Activated naive CD4-positive, alpha-beta T cell treated with anti-CD3 and anti-CD28 coated beads, Interleukin-2, amount 50 U/mL, for 24 hours (primary cell): ENCODE results near the gene FCER1G.

Experiments used
- H3K27ac Mint-ChIP-seq: one replicate; pipeline ENCODE4 v1.8.0; 2021; ENCODE audit warnings: mild to moderate bottlenecking, mixed read lengths
- H3K27me3 Mint-ChIP-seq: one replicate; pipeline ENCODE4 v1.8.0; 2021; ENCODE audit warnings: mixed read lengths
- H3K36me3 Mint-ChIP-seq: one replicate; pipeline ENCODE4 v1.8.0; 2021; ENCODE audit warnings: mixed read lengths
- H3K4me1 Mint-ChIP-seq: one replicate; pipeline ENCODE4 v1.8.0; 2021; ENCODE audit warnings: mixed read lengths
- H3K4me3 Mint-ChIP-seq: one replicate; pipeline ENCODE4 v1.8.0; 2021; ENCODE audit warnings: mild to moderate bottlenecking, mixed read lengths
- H3K9me3 Mint-ChIP-seq: one replicate; pipeline ENCODE4 v1.8.0; 2021; ENCODE audit warnings: mixed read lengths

Gene FCER1G

GRCh38 chr1:161259765-161260164, 44.7 kb downstream of the FCER1G start:
- no peaks in the 10 kb centered on the region for H3K9me3 Mint-ChIP-seq
- no peak overlapping the region for H3K4me3 Mint-ChIP-seq
- H3K27me3 Mint-ChIP-seq = peaks cover 44% of the 10 kb centered on the region
- H3K4me1 Mint-ChIP-seq = peaks cover 14% of the 10 kb centered on the region
- H3K27ac Mint-ChIP-seq = no peak overlapping the region
- H3K36me3 Mint-ChIP-seq = peaks cover 7% of the 10 kb centered on the region

GRCh38 chr1:161260376-161261260, 45.5 kb downstream of the FCER1G start:
- no peaks in the 10 kb centered on the region for H3K9me3 Mint-ChIP-seq
- H3K4me1 Mint-ChIP-seq = peaks cover 14% of the 10 kb centered on the region
- H3K36me3 Mint-ChIP-seq = peaks cover 7% of the 10 kb centered on the region
- H3K4me3 Mint-ChIP-seq = no peak overlapping the region
- H3K27me3 Mint-ChIP-seq = peaks cover 46% of the 10 kb centered on the region
- H3K27ac Mint-ChIP-seq = no peak overlapping the region

GRCh38 chr1:161261261-161262235, 46.5 kb downstream of the FCER1G start:
- peaks cover 14% of the 10 kb centered on the region for H3K4me1 Mint-ChIP-seq
- H3K9me3 Mint-ChIP-seq = no peaks in the 10 kb centered on the region
- H3K27ac Mint-ChIP-seq = no peak overlapping the region
- peaks cover 46% of the 10 kb centered on the region for H3K27me3 Mint-ChIP-seq
- no peak overlapping the region for H3K4me3 Mint-ChIP-seq
- H3K36me3 Mint-ChIP-seq = peaks cover 7% of the 10 kb centered on the region

GRCh38 chr1:161265305-161265704, 50.2 kb downstream of the FCER1G start:
- Mint-ChIP-seq H3K4me1 (peaks cover 4% of the 10 kb centered on the region), H3K9me3 (no peaks in the 10 kb centered on the region), H3K4me3 (no peak overlapping the region)

GRCh38 chr1:161266202-161266601, 51.1 kb downstream of the FCER1G start:
- H3K4me3 Mint-ChIP-seq = no peak overlapping the region
- H3K36me3 Mint-ChIP-seq = no peaks in the 10 kb centered on the region
- H3K27ac Mint-ChIP-seq = no peak overlapping the region
- no peaks in the 10 kb centered on the region for H3K9me3 Mint-ChIP-seq
- H3K4me1 Mint-ChIP-seq = peaks cover 3% of the 10 kb centered on the region
- peaks cover 15% of the 10 kb centered on the region for H3K27me3 Mint-ChIP-seq

More at GRCh38 chr1:161265305-161265704, 50.2 kb downstream of the FCER1G start:
- Mint-ChIP-seq H3K36me3 (no peaks in the 10 kb centered on the region), H3K27ac (no peak overlapping the region), H3K27me3 (peaks cover 21% of the 10 kb centered on the region)

GRCh38 chr1:161266836-161267235, 51.7 kb downstream of the FCER1G start:
- H3K4me1 Mint-ChIP-seq = no peaks in the 10 kb centered on the region
- H3K27ac Mint-ChIP-seq = no peak overlapping the region
- H3K27me3 Mint-ChIP-seq = peaks cover 9% of the 10 kb centered on the region
- H3K9me3 Mint-ChIP-seq = no peaks in the 10 kb centered on the region
- H3K36me3 Mint-ChIP-seq = no peaks in the 10 kb centered on the region
- H3K4me3 Mint-ChIP-seq = no peak overlapping the region

GRCh38 chr1:161267321-161267720, 52.2 kb downstream of the FCER1G start:
- no peaks in the 10 kb centered on the region for H3K36me3 Mint-ChIP-seq
- H3K27ac Mint-ChIP-seq = no peak overlapping the region
- H3K27me3 Mint-ChIP-seq = peaks cover 7% of the 10 kb centered on the region
- no peaks in the 10 kb centered on the region for H3K4me1 Mint-ChIP-seq
- H3K4me3 Mint-ChIP-seq = no peak overlapping the region
- H3K9me3 Mint-ChIP-seq = no peaks in the 10 kb centered on the region
